ENCODE data around the gene DNAH11. TPM values are rescaled to one million over a fixed set of nuclear protein-coding genes. Genes with fewer than 3 reads are reported as not detected.

Gene DNAH11
- total RNA-seq, 4 donors from 2014 or later = 0.10 to 0.62 (median 0.23) TPM

- in situ Hi-C loops (cut with MboI; ENCODE audit: low sequenced_read_pairs in 4 of 4) (no loop called here), intact Hi-C loops (cut with DNase I; ENCODE audit: low total_unique reads) (no loop called here)
- H3K9me3 ChIP-seq = no peaks in the 10 kb centered on the region
- H3K4me3 ChIP-seq = no peak overlapping the region
- no peaks in the 10 kb centered on the region for H3K36me3 ChIP-seq
- DNase-seq = no peak
- no peak for ATAC-seq
- TF ChIP-seq CTCF (IDR thresholded peaks at IDR 0.05 in 4 of 5, conservative IDR thresholded peaks at IDR 0.05 in 1 of 5) = no peak
- no peak for TF ChIP-seq POLR2A (IDR thresholded peaks at IDR 0.05)
- H3K4me1 ChIP-seq = no peaks in the 10 kb centered on the region
- H3K27me3 ChIP-seq = peaks cover 0 to 5% (median 0%) of the 10 kb centered on the region in 3 donors
- H3K27ac ChIP-seq = no peak overlapping the region
Measured at GRCh38 chr7:21768279-21768678, 225.4 kb downstream of the DNAH11 start.

DNA sequence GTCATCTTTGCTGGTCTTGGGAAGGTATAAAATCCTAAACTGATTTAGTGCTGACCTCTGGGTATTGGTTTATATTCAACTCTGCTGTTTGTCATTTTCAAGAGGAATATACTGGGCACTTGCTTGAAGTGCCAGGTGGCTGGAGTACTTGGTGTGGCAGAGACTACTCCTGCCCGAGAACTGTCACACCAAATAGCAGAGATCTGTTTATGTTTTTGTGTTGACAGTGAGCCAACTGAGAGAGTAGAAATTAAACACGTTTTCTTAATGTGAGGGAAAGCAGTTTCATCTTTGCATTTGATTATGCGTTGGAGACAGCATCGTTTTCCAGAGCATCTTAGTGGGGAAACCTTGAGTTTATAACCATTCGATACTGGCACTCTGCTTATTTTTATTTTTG, 228.4 kb downstream of the DNAH11 start:
- ATAC-seq (no peak), DNase-seq (no peak)
- Histone ChIP-seq H3K27me3 (peaks cover 0 to 5% (median 0%) of the 10 kb centered on the region in 3 donors), H3K4me3 (no peak overlapping the region), H3K27ac (no peak overlapping the region), H3K4me1 (no peaks in the 10 kb centered on the region), H3K9me3 (no peaks in the 10 kb centered on the region), H3K36me3 (no peaks in the 10 kb centered on the region)
- intact Hi-C loops (cut with DNase I; ENCODE audit: low total_unique reads) = no loop called here
- TF ChIP-seq POLR2A (IDR thresholded peaks at IDR 0.05) (no peak), CTCF (IDR thresholded peaks at IDR 0.05 in 4 of 5, conservative IDR thresholded peaks at IDR 0.05 in 1 of 5) (no peak)
- in situ Hi-C loops (cut with MboI; ENCODE audit: low sequenced_read_pairs in 4 of 4) = no loop called here

DNA sequence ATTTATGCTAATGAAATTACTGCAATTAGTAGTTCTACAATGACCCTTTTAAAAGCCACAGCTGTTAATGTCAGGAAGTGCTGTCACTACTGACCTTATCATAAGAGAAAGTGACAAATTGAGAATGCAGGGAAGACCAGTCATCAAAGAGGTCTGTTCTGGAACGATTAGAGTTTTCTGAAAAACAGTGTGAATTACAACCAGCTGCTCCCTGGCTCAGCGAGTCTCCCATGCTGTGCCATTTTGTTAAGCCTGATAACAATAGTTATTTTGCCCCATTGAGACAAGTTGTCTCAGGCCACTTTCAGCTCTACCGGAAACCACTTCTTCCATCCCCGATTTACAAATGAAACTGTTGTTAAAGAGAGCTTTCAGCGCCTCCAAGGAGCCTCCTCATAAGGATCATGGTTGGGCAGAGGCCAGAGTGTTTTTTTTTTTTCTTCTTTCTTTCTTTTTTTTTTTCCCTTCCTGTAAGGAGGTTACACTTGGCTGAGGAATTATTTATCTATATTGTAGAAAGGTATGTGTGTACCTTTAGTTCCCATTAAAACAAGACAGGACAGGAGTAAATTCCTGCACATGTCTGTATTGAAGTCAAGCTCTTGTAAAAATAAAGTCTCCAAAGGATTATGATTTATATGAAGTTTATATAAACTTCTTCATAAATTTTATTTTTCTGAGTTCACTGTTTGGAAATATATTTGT, 229.2 kb downstream of the DNAH11 start:
- peaks cover 0 to 5% (median 0%) of the 10 kb centered on the region in 3 donors for H3K27me3 ChIP-seq
- H3K4me3 ChIP-seq = no peak overlapping the region
- H3K36me3 ChIP-seq = no peaks in the 10 kb centered on the region
- intact Hi-C loops (cut with DNase I; ENCODE audit: low total_unique reads) = no loop called here
- in situ Hi-C loops (cut with MboI; ENCODE audit: low sequenced_read_pairs in 4 of 4) = no loop called here
- no peaks in the 10 kb centered on the region for H3K4me1 ChIP-seq
- DNase-seq = no peak
- no peak for ATAC-seq
- H3K9me3 ChIP-seq = no peaks in the 10 kb centered on the region
- TF ChIP-seq POLR2A (IDR thresholded peaks at IDR 0.05) (no peak), CTCF (IDR thresholded peaks at IDR 0.05 in 4 of 5, conservative IDR thresholded peaks at IDR 0.05 in 1 of 5) (no peak)
- H3K27ac ChIP-seq = no peak overlapping the region

GRCh38 chr7:21773326-21773725, 230.5 kb downstream of the DNAH11 start:
- DNase-seq (no peak), ATAC-seq (no peak)
- no peak overlapping the region for H3K4me3 ChIP-seq
- in situ Hi-C loops (cut with MboI; ENCODE audit: low sequenced_read_pairs in 4 of 4) (no loop called here), intact Hi-C loops (cut with DNase I; ENCODE audit: low total_unique reads) (no loop called here)
- no peaks in the 10 kb centered on the region for H3K4me1 ChIP-seq
- no peaks in the 10 kb centered on the region for H3K9me3 ChIP-seq
- TF ChIP-seq POLR2A (IDR thresholded peaks at IDR 0.05) = no peak
- TF ChIP-seq CTCF (IDR thresholded peaks at IDR 0.05 in 4 of 5, conservative IDR thresholded peaks at IDR 0.05 in 1 of 5) = no peak
- H3K27me3 ChIP-seq = no peaks in the 10 kb centered on the region
- no peak overlapping the region for H3K27ac ChIP-seq
- no peaks in the 10 kb centered on the region for H3K36me3 ChIP-seq

DNA sequence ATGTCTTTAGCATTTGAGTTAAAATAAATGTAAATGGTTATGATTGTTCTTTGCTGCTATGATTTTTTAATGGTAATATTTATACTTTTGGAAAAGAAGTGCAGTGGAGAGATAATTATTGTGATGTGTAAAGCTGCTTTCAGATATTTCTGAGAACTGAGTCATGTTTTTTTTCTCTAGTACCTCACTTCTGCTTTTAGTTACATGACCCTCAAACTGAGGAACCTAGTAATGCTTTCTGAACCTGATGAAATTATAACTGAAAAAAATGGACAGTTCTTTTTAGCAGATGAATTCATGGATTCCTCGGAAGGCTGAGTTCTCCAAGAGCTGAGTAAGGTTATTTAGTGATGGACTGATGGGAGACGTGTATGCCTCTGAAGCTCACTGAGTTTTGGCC, 235.1 kb downstream of the DNAH11 start:
- H3K27ac ChIP-seq = no peak overlapping the region
- no peaks in the 10 kb centered on the region for H3K9me3 ChIP-seq
- H3K27me3 ChIP-seq = peaks cover 0 to 2% (median 0%) of the 10 kb centered on the region in 3 donors
- TF ChIP-seq POLR2A (IDR thresholded peaks at IDR 0.05) (no peak), CTCF (IDR thresholded peaks at IDR 0.05 in 4 of 5, conservative IDR thresholded peaks at IDR 0.05 in 1 of 5) (no peak)
- in situ Hi-C loops (cut with MboI; ENCODE audit: low sequenced_read_pairs in 4 of 4) = no loop called here
- ATAC-seq = no peak
- no peak overlapping the region for H3K4me3 ChIP-seq
- intact Hi-C loops (cut with DNase I; ENCODE audit: low total_unique reads) = no loop called here
- H3K4me1 ChIP-seq = no peaks in the 10 kb centered on the region
- H3K36me3 ChIP-seq = no peaks in the 10 kb centered on the region
- DNase-seq = no peak
